ENCODE results near the gene TNS3. TPM values are rescaled to one million over a fixed set of nuclear protein-coding genes. Genes with fewer than 3 reads are reported as not detected.

TNS3 gene
- total and polyA plus RNA-seq, 2 of the 13 experiments (the other 11 are each of a cell fraction or from before 2014, with no cell fraction given) = 52.9 to 55.7 TPM

- TF ChIP-seq ZHX1 (CRISPR knock-in tag; IDR thresholded peaks at IDR 0.05; ENCODE audit: low read depth) = 0 out of 2 replicates have a peak, but pooled peaks have one; percentile 19
- TF ChIP-seq ZNF136 (CRISPR knock-in tag; IDR thresholded peaks at IDR 0.05; ENCODE audit: low read depth) = 0 out of 2 replicates have a peak, but pooled peaks have one; percentile 36
- TF ChIP-seq NFE2L2 (IDR thresholded peaks at IDR 0.05; ENCODE audit: low read length) = no peak
- TF ChIP-seq PAX8 (CRISPR knock-in tag; IDR thresholded peaks at IDR 0.05; ENCODE audit: borderline replicate concordance) = no peak
- 0 out of 2 replicates have a peak, but pooled peaks have one; percentile 23 for TF ChIP-seq ZNF609 (CRISPR knock-in tag; IDR thresholded peaks at IDR 0.05; ENCODE audit: borderline replicate concordance)
- no peak for TF ChIP-seq ZNF879 (CRISPR knock-in tag; IDR thresholded peaks at IDR 0.05)
- no peak for TF ChIP-seq ZNF678 (CRISPR knock-in tag; IDR thresholded peaks at IDR 0.05)
- TF ChIP-seq ZBTB42 (CRISPR knock-in tag; IDR thresholded peaks at IDR 0.05) = no peak
- TF ChIP-seq ZNF496 (CRISPR knock-in tag; IDR thresholded peaks at IDR 0.05; ENCODE audit: insufficient replicate concordance) = no peak
- peak; percentile 41; the same call in 1 of the 2 replicates for TF ChIP-seq FOXP4 (CRISPR knock-in tag; IDR thresholded peaks at IDR 0.05)
- no peak for TF ChIP-seq ZNF264 (CRISPR knock-in tag; IDR thresholded peaks at IDR 0.05)
- TF ChIP-seq ZNF773 (CRISPR knock-in tag; IDR thresholded peaks at IDR 0.05; ENCODE audit: borderline replicate concordance) = no peak
- no peak for TF ChIP-seq ZNF549 (CRISPR knock-in tag; IDR thresholded peaks at IDR 0.05)
- TF ChIP-seq RFX5 (IDR thresholded peaks at IDR 0.05; ENCODE audit: low read depth, low read length) = no peak
- no peak for TF ChIP-seq ZNF280B (CRISPR knock-in tag; IDR thresholded peaks at IDR 0.05; ENCODE audit: borderline replicate concordance)
- TF ChIP-seq NFKB2 (CRISPR knock-in tag; IDR thresholded peaks at IDR 0.05; ENCODE audit: borderline replicate concordance) = no peak
- no peak for TF ChIP-seq ZNF350 (CRISPR knock-in tag; IDR thresholded peaks at IDR 0.05; ENCODE audit: borderline replicate concordance, low read depth)
- TF ChIP-seq PTBP1 (IDR thresholded peaks at IDR 0.05; ENCODE audit: low read depth, low read length, poor library complexity, severe bottlenecking) = no peak
Observed at GRCh38 chr7:47601881-47602249, 20.0 kb upstream of the TNS3 start (continued).

All from HepG2 (cell line).